Small intestine (tissue), 7 donors: Measurements from ENCODE around the gene AFAP1. TPM values are rescaled to one million over a fixed set of nuclear protein-coding genes. Genes with fewer than 3 reads are reported as not detected.

Experiments used
- DNase-seq, 2 donors: peaks; one replicate each; pipeline versions ENCODE4 v3.0.0 to v3.0.0-alpha.2; 2013
- FAIRE-seq: peaks from 2 replicates; lab custom pipeline; 2012; peaks lifted over from hg19 to GRCh38; lab: Jason Lieb, UNC
- H3K27ac ChIP-seq, 3 donors: one replicate each; pipeline ENCODE4 v1.5.1; 2013; ENCODE audit warnings: low read length in 2 of 3, mild to moderate bottlenecking in 2 of 3, control low read depth in 1 of 3, inconsistent platforms in 1 of 3, low read depth in 1 of 3, moderate library complexity in 1 of 3
- H3K27me3 ChIP-seq, 3 donors: one replicate each; pipeline ENCODE4 v1.6.1; 2013; ENCODE audit warnings: low read length in 3 of 3, inconsistent platforms in 1 of 3; ENCODE audit not compliant: control insufficient read depth in 3 of 3, insufficient read depth in 3 of 3
- H3K36me3 ChIP-seq, 3 donors: one replicate each; pipeline ENCODE4 v1.6.1; 2013; ENCODE audit warnings: low read length in 3 of 3, inconsistent platforms in 1 of 3, low read depth in 1 of 3, mild to moderate bottlenecking in 1 of 3, moderate library complexity in 1 of 3; ENCODE audit not compliant: control insufficient read depth in 3 of 3, insufficient read depth in 2 of 3
- H3K4me1 ChIP-seq, 3 donors: one replicate each; pipeline ENCODE4 v1.6.1; 2013; ENCODE audit warnings: low read length in 2 of 3, inconsistent platforms in 1 of 3, low read depth in 1 of 3, mild to moderate bottlenecking in 1 of 3, moderate library complexity in 1 of 3; ENCODE audit not compliant: control insufficient read depth in 3 of 3, insufficient read depth in 2 of 3
- H3K4me3 ChIP-seq, 3 donors: one replicate each; pipeline ENCODE4 v1.5.1; 2013; ENCODE audit warnings: low read length in 3 of 3, control low read depth in 1 of 3, inconsistent platforms in 1 of 3, low read depth in 1 of 3, mild to moderate bottlenecking in 1 of 3, moderate library complexity in 1 of 3
- H3K9me3 ChIP-seq, 2 donors: one replicate each; pipeline ENCODE4 v1.6.1; 2013; ENCODE audit warnings: low read depth in 1 of 2, low read length in 1 of 2; ENCODE audit not compliant: control insufficient read depth in 2 of 2, insufficient read depth in 1 of 2
- WGBS, 3 donors: extraction: QIAGEN DNeasy Blood & Tissue Kit; methylation state at CpG; one replicate each; pipeline ENCODE4 v1.1.7; 2013; 5-methylcytosine and 5-hydroxymethylcytosine counted together
- polyA plus RNA-seq, 4 donors: library from polyadenylated mRNA; stranded (reverse) in 3 of 4; unstranded in 1 of 4; fragments of 200-250 nt in 3 of 4; fragments of 120-200 nt in 1 of 4; gene quantifications; one replicate each; pipeline versions ENCODE4 v1.2.1 to v1.2.3, GENCODE V29; 2013
- donor health status: healthy with polysubstance abuse.
- donor health status: control.
- donor health status: control.
- donor health status: Bipolar disorder and iron deficiency.
- donor health status: healthy.

AFAP1 gene
- polyA plus RNA-seq, 4 donors = 2.2 to 14.0 (median 6.7) TPM

GRCh38 chr4:7910952-7911578 lies 28.6 kb downstream of the AFAP1 start:
- Histone ChIP-seq H3K36me3 (peaks cover 0 to 2% (median 0%) of the 10 kb centered on the region in 3 donors), H3K27me3 (no peaks in the 10 kb centered on the region), H3K27ac (peak overlapping the region in 2 of 3 donors; percentile 76 to 81), H3K4me1 (peaks cover 0 to 9% (median 2%) of the 10 kb centered on the region in 3 donors), H3K4me3 (no peak overlapping the region), H3K9me3 (no peaks in the 10 kb centered on the region)
- WGBS, 3 donors = 57 to 88% (median 75%) methylated on average over 16 of the region's 16 CpGs
- peak in 1 of 2 donors; percentile 32 for DNase-seq
- FAIRE-seq = no peak

DNA sequence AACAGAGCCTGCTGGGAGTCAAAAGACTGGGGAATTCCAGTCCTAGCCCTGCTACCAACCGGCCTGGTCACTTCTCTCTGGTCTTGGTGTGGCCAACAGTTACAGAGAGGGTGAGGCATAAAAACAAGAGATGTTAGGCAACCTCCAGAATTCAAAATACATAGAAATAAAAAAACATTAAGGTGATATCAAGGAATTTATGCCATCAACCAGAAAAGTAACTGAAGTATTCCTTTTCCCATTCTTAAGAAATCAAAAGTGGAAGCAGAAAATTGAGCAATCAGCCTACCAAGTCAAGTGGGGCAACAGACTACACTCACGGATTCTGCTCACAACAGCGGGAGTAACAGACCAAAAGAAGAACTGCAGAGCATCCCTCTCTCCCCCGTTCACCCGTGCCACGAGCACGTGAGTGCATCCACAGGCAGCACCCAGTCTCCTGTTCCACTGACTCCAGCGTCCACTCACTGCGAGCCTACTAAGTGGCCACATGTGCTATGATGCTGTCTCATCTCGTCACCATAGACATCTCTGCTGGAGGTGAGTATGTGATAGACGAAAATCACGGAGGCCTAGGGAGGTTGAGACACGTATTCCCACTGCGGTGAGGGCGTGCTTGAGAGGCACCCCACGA lies 29.3 kb downstream of the AFAP1 start:
- Histone ChIP-seq H3K4me1 (peaks cover 0 to 9% (median 2%) of the 10 kb centered on the region in 3 donors), H3K27ac (peak overlapping the region in 2 of 3 donors; percentile 76 to 81), H3K4me3 (no peak overlapping the region), H3K27me3 (no peaks in the 10 kb centered on the region), H3K9me3 (no peaks in the 10 kb centered on the region), H3K36me3 (peaks cover 0 to 2% (median 0%) of the 10 kb centered on the region in 3 donors)
- DNase-seq = no peak
- FAIRE-seq = no peak
- 71 to 88% (median 86%) methylated on average over 16 of the region's 16 CpGs for WGBS, 3 donors

GRCh38 chr4:7909463-7910262 lies 30.0 kb downstream of the AFAP1 start:
- 75 to 90% (median 84%) methylated on average over 12 of the region's 12 CpGs for WGBS, 3 donors
- no peak for DNase-seq
- Histone ChIP-seq H3K27me3 (no peaks in the 10 kb centered on the region), H3K27ac (peak overlapping the region in 2 of 3 donors; percentile 76 to 81), H3K9me3 (no peaks in the 10 kb centered on the region), H3K36me3 (peaks cover 0 to 2% (median 0%) of the 10 kb centered on the region in 3 donors), H3K4me3 (no peak overlapping the region), H3K4me1 (peaks cover 0 to 9% (median 2%) of the 10 kb centered on the region in 3 donors)
- FAIRE-seq = no peak

DNA sequence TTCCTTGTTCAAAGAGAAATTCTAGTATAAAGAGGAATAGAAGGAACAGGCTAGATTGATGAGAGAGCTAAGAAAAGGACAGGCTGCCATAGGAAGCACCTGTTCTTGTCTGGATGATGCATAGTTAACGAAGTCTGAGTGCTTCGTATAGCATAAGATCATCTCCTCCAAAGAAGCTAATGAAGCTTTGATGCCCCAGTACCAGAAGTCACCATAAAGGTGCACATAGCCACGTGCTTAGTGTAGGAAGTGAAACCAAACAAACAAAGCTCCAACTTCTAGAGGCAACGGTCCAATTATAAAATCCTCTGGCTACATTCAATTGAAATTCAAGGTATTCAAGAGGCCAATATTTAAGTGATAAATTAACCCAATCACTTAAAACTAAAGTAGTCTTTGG lies 31.0 kb downstream of the AFAP1 start:
- H3K4me1 ChIP-seq = peaks cover 0 to 9% (median 2%) of the 10 kb centered on the region in 3 donors
- no peak for DNase-seq
- H3K36me3 ChIP-seq = peaks cover 0 to 2% (median 0%) of the 10 kb centered on the region in 3 donors
- H3K27me3 ChIP-seq = no peaks in the 10 kb centered on the region
- H3K9me3 ChIP-seq = no peaks in the 10 kb centered on the region
- 46 to 52% (median 47%) methylated on average over 4 of the region's 4 CpGs for WGBS, 3 donors
- FAIRE-seq = no peak
- no peak overlapping the region for H3K27ac ChIP-seq
- H3K4me3 ChIP-seq = no peak overlapping the region

GRCh38 chr4:7907142-7907541 lies 32.5 kb downstream of the AFAP1 start:
- FAIRE-seq (no peak), DNase-seq (no peak)
- peaks cover 0 to 9% (median 2%) of the 10 kb centered on the region in 3 donors for H3K4me1 ChIP-seq
- H3K27me3 ChIP-seq = no peaks in the 10 kb centered on the region
- 50 to 66% (median 64%) methylated on average over 2 of the region's 2 CpGs for WGBS, 3 donors
- no peaks in the 10 kb centered on the region for H3K9me3 ChIP-seq
- H3K4me3 ChIP-seq = no peak overlapping the region
- peaks cover 0 to 2% (median 0%) of the 10 kb centered on the region in 3 donors for H3K36me3 ChIP-seq
- no peak overlapping the region for H3K27ac ChIP-seq

DNA sequence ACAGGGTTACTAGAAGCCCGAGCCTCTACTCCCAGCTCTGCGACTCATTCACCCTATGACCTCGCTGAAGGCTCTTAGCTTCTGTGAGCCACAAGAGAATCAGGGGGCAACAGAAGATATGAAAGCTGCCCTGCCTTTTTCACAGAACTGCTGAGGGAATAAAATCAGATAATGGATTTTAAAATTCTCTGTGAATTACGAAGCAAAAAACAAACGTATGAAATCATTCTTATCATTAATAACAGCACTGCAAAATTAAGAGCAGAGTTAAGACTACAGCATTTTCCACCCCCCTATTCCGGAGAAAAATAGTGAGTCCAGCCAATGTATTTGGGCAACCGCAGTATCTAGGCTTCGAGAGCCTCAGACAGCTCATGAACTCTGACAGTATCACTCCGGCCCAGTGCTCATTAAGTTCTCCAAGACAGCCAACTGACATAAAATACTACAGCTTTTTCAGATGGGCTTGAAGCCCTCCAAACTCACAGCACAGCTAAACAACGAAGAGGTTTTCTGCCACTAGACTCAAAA lies 33.4 kb downstream of the AFAP1 start:
- peaks cover 0 to 9% (median 2%) of the 10 kb centered on the region in 3 donors for H3K4me1 ChIP-seq
- DNase-seq = no peak
- peaks cover 0 to 2% (median 0%) of the 10 kb centered on the region in 3 donors for H3K36me3 ChIP-seq
- no peak for FAIRE-seq
- WGBS, 3 donors = 66 to 84% (median 72%) methylated on average over 10 of the region's 10 CpGs
- no peak overlapping the region for H3K4me3 ChIP-seq
- H3K9me3 ChIP-seq = no peaks in the 10 kb centered on the region
- H3K27ac ChIP-seq = peak overlapping the region in 2 of 3 donors; percentile 13 to 27
- no peaks in the 10 kb centered on the region for H3K27me3 ChIP-seq

GRCh38 chr4:7904952-7905915 lies 34.4 kb downstream of the AFAP1 start:
- DNase-seq (no peak), FAIRE-seq (no peak)
- H3K27me3 ChIP-seq = no peaks in the 10 kb centered on the region
- H3K4me1 ChIP-seq = no peaks in the 10 kb centered on the region
- H3K4me3 ChIP-seq = no peak overlapping the region
- H3K9me3 ChIP-seq = no peaks in the 10 kb centered on the region
- WGBS, 3 donors = 64 to 89% (median 78%) methylated on average over 10 of the region's 10 CpGs
- H3K27ac ChIP-seq = peak overlapping the region in 1 of 3 donors; percentile 27
- H3K36me3 ChIP-seq = no peaks in the 10 kb centered on the region
